ENCODE results near the gene GARIN5A.

DNA sequence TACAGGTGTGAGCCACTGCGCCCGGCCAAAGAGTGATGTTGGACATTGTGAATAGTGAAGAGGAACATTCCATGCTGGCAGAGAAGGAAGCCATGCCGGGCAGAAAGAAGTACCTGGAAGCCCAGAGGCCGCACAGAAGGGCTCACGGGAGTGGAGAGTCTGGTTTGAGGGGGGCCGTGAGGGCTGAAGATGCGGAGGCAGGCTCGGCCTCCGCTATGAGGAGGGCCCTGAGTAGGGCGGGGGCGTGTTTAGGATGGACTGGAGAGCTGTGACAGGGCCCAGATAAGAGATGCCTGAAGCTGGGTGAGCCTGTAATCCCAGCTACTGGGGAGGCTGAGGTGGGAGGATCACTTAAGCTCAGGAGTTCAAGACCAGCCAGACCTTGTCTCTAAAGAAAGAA, 32.7 kb upstream of the GARIN5A start:
- TF ChIP-seq CTCF (IDR thresholded peaks at IDR 0.05) (no peak), EP300 (IDR thresholded peaks at IDR 0.05) (no peak)
